HG03442 (cell line): ENCODE results near the gene RAB24.
A peak's percentile ranks its signal among the peaks of the same experiment; 100 is the strongest.
"Not testable (repeated sequence)": the region's sequence is repeated elsewhere in the genome, so short reads cannot be mapped to it uniquely, and the experiment has no call there.

Source experiments
- ATAC-seq: cut with Tn5 transposase; IDR thresholded peaks from one replicate; pipeline ENCODE4 v1.9.1; 2021; ENCODE audit warnings: mild to moderate bottlenecking, moderate library complexity; ENCODE audit not compliant: unreplicated experiment

RAB24 gene

DNA sequence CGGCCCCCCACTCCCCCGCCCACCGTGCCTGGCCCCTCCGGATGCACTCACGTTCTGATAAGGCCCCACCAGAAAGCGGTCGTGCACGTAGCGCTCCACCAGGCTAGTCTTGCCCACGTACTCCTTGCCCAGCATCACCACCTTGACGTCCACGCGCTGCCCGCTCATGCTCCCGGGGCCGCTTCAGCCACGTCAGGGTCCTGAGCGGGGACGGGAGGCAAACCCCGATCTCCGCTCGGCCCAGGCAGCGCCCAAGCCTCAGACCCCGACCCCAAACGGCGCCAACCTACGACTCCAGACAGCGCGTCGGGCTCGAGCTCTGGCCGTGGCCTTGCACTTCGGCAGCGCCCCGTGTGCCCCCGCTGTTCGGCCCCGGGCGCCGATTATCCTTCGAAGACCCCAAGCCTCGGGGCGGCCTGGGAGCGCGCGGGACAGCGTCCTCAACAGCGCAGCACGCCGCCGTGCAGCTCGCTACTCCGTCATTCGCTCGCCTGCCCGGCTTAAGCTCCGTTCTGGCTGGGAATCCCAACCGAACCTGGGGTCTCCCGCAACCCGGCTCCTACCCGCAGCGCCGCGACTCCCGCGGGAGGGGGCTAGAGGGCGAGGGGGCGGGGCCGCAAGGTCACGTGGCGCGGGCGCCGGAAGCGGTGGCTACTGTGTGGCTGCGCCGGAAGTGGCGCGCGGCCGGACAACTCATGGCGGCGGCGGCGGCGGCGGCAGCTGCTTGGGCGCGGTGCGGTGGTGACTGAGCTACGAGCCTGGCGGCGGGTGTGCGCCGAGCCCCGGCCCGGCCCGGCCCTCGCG, at the start of gene RAB24, which contains the start of gene PRELID1:
Gene RAB24, minus strand, starts transcription at position 599 of the 804 bp plus-strand sequence. Its CDS starts 431 bp downstream, at position 168.
Gene PRELID1, plus strand, starts transcription at position 679 of the 804 bp plus-strand sequence. CDS start 187 bp downstream, outside the sequence.
- peak; percentile 48 for ATAC-seq

DNA sequence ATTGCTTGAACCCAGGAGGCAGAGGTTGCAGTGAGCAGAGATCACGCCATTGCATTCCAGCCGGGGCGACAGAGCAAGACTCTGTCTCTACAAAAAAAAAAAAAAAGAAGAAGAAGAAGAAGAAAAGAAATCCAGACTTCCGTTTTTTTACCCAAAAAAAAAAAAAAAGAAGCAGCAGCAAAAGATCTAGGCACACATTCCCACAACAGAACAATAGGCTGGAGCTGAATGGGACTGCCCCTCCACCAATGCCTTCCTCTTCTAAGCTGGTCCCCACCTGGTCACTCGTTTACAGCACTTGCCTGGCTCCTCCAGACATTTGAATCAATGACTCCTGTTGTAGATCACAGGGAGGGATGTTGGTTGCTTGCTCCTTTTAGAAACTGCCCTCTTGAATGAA, 49.6 kb upstream of the RAB24 start:
- ATAC-seq = no peak

DNA sequence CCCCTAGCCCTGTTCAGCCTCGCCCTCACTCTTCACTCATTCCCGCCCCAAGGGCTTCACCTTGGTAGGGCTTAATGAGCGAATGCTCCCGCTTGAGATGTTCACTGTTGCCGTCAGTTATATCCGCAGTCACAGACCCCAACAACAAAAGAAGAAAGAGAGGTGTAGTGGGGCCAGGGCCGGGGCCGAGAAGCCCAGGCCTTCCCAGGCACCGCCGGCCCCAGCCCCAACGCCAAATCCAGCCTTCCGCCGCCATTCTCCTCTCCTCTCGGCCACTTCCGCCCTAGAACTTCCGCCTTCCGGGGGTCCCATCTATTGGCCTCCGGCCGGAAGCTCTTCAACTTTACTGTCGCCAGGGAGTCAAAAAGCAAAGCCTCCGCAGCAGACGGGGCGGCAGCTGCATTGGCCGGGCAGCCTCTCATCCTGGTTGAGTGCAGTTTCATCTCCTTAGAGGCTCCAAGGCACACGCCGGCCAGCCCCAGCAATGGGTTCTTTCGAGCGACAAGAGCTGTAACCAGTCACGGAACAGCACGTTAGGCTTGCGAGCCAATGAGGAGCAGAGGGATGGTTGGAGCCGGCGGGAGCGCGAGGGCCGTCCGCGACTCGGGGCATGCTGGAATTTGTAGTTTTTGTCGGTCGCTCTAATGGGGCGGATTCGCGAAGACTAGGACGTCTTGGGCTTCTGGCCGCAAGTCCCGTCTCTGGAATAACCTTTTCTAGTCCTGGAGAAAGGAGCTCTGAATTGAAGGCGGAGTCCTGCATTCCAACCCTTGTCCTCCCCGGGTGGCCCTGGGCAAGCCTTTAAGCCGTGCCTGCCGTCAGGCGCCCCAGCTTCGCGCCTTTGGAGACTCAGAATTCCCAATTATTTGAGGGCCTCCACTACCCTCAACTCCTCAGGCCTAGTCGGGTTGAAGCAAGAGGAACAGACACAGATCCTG, 48.1 kb upstream of the RAB24 start, which contains the start of gene LMAN2:
Gene LMAN2, minus strand, starts transcription at position 277 of the 938 bp plus-strand sequence. Its CDS starts 21 bp downstream, at position 256.
- peak; percentile 95 for ATAC-seq

DNA sequence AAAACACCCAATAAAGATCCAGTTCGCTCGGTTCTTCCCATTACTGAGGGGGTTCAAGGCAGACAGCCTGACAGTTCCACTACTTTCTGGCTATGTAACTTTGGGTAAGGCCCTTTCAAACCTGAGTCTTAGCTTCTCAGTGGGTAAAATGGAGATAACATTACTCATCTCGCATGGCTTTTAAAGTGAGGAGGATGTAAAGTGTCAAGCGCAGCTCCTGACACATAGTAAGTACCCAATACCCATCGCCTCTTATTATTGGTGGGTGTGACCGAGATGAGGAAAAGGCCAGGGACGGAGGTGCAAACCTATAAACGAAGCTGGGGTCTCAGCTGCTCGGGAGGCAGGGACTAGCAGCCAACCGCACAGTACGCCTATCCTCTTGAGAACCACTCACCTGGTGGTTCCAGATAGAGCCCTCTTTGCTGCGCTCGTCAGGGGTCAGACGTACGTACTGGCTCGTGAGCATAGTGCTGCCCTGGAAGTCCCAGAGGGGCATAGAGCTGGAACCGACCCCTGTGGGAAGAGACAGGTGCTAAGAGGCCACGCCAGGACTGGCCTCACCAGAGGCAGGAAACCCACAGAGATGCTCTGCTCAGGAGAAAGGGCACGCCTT, 47.4 kb upstream of the RAB24 start:
- peak; percentile 11 for ATAC-seq

DNA sequence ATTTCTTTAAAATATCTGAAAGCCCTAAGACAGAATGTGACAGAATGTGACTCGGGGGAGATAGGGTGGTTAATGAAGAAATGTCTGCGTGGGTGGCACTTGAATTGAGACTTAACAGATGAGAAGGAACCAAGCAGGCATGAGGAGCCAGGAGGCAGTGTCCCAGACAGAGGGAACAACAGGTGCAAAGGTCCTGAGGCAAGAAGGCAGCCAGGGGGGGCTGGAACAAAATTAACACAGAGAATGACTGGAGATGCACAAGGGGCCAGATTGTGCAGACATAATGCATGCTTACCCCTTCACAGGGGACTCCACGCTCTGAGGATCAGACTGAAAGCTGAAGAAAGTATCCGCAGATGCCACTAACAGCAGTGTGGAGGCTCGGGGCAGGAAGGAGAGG, 46.2 kb upstream of the RAB24 start:
- no peak for ATAC-seq

DNA sequence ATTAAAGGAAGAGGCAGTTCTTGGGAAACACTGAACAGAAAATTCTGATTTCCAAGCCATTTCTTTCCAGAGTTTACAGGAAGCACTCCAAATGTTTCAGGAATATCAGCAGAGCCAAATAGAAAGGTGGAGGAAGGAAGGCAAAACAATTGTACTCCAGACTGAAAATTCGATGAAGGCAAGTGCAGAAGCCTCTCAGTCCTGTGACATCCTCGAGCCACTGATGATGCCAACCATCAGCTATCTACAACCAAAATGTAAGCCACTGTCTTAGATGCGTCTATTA, 45.8 kb upstream of the RAB24 start:
- no peak for ATAC-seq

DNA sequence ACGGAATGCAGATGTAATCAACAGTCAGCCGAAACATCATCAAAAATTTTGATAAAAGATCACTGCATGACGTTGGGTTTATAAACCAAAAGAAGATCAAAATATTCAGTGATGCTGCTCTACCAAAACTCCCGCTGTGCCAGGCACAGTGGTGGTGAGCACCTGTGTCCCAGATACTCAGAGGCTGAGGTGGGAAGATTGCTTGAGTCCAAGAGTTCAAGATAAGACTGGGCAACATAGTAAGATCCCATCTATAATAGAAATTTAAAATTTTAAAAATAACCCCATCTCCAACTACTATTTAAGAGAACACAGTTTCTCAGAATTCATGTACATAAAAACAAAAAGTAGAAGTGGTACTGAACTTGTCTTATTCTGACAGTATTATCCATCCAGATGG, 44.2 kb upstream of the RAB24 start:
- no peak for ATAC-seq

DNA sequence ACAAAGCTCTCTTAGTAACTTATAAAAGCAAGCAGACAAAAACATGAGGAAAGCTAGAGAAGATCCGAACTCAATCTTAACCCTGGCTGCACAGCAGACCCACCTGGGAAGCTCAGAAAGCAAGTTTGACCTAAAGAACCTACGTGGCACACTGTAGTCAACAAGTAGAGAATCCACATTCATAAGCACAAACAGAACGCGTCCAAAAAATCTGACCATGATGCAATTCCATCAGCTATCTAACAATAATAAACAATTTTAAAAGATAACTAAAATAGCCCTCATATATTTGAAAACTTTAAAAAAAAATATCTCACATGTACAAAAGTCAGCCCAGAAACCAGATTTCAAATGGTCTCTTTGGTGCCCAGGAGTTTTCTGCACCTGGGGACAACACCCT, 43.3 kb upstream of the RAB24 start:
- no peak for ATAC-seq

DNA sequence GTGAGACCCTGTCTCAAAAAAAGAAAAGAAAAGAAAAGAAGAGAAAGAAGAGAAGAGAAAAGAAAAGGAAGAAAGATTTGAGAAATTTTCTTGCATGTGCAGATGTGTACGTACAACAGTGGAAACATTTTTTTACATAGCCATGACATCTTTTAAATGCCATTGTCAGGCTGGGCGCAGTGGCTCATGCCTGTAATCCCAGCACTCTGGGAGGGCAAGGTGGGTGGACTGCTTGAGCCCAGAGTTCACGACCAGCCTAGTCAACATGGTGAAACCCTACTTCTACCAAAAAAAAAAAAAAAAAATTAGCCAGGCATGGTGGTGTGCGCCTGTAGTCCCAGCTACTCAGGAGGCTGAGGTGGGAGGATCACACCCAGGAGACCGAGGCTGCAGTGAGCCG, 41.4 kb upstream of the RAB24 start:
- ATAC-seq = no peak

DNA sequence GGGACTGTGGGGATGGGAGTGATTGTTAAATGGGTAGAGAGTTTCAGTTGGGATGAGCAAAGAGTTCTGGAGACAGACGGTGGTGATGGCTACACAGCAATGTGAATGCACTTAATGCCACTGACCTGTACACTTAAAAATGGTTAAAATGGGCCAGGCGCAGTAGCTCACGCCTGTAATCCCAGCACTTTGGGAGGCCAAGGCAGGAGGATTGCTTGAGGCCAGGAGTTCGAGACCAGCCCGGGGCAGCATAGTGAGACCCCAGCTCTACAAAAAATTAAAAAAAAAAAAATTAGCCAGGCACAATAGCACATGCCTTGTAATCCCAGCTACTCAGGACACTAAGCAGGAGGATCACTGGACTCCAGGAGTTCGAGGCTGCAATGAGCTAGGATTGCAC, 40.3 kb upstream of the RAB24 start:
- no peak for ATAC-seq

DNA sequence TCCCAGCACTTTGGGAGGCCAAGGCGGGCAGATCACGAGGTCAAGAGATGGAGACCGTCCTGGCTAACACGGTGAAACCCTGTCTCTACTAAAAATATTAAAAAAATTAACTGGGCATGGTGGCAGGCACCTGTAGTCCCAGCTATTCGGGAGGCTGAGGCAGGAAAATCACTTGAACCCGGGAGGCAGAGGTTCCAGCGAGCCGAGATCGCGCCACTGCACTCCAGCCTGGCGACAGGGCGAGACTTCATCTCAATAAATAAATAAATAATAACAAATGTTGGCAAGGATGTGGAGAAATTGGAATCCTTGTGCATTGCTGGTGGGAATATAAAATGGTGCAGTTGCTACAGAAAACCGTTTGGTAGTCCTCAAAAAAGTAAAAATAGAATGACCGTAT, 39.5 kb upstream of the RAB24 start:
- not testable (repeated sequence) for ATAC-seq

DNA sequence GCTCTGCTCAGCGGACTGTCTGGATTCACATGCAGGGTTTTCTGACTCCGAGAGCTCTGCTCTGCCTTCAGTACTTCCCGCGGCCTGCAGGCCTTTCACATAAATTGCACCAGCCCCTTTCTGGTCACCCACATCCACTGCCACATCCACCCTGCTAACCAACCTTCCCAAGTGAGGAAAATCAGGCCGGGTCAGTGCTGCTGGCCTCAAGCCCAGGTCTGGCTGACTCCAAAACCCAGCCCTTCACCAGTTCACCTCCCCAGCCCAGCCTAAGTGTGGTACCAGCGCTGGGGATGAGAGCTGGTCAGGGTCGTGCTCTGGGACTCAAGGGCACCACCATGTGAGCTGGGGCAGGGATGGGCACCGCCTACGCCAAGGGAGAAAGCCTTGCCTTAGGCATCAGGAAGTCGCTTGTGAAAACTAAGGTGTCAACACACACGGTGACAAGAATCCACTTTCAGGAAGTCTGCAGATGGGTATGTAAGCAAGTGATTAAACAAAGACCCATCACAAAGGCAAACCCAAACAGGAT, 35.7 kb upstream of the RAB24 start:
- no peak for ATAC-seq

DNA sequence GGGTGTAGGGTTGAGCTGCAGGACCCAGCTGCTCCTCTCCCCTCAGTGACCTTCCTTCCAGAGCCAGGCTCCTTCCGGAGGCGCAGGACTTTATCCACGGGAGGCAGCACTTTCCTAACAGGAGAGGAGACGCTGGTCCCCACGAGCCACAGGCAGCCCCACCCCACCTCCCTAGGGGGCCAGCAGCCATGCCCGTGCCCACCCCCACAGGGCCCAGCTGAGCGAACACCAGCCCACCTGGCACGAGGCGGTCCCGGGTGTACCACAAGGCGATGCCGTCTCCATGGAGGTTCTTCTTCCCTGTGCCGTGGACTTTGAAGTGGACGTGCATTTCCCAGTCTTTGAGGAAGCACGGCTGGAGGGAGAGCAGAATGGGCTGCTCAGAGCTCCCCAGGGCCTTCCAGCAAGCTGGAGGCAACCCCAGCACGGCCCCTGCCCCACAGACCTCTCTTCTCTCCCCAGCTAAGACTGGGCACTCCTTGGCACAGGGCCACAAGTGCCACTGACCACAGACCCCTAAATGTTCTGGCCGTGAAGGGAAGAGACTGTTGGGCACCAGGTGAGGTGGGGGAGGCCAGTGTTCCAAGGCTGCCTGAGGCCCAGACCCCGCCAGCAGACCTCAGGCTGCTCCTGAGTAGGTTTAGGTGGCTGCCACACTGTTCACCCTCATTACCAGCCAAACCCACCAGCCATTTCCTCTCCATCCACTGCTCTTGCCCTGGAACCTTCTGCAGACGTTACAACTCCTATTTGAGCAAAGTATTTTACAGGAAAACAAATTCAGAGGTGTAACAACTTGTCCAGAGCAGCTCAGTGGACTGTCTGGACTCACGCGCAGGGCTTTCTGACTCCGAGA, 35.0 kb upstream of the RAB24 start:
- ATAC-seq = no peak

DNA sequence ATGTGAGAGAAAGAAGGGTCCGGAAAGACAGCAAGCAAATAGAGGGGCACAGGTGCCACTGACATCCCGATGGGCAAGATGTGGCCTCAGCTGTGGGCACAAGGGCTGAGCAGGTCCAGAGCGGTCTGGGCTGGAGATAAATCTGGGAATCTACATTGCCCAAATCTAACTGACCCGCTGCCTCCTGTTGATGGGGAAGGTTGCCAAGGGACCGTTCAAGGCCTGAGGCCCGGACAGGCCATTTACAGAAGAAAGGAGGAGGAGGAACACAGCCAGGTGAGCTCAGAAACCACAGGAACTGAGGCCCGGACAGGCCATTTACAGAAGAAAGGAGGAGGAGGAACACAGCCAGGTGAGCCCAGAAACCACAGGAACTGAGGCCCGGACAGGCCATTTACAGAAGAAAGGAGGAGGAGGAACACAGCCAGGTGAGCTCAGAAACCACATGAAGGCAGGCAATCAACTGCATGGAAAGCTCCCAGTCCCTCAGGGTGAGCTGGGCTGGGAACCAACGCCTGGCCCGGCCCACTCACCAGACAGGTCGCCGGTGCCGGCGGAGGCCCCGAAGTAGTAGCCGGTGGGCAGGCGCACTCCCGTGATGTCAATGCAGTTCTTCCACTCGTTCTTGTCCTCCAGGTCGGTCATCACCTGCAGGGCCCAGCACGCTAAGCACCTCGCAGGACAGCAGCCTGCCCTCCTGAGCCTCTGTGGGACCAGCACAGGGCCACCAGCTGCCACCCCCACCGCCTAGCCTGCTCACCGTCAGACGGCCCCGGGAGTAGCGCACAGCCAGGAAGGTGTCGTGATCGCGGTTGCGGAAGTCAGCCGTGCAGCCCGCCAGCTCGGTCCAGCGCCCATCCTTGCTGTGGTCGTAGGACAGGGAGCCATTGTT, 33.3 kb upstream of the RAB24 start:
- no peak for ATAC-seq

DNA sequence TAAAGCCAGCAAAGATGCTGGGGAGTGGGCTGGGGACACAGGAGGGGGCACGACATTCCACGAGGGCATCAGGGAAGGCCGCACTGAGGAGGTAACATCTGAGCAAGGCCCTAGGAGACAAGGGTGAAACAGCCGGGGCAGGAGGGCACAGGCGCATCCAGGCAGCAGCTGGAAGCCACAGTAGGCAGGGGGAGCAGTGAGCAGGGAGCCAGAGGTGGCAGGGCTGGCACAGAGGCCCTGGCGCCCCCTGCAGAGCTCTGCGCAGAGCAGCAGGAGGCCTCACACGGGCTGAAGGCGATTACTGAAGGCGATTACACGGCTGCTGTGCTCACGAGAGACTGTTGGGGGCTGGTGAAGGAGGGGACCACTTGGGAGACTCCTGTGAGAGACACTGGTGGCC, 32.6 kb upstream of the RAB24 start:
- no peak for ATAC-seq

DNA sequence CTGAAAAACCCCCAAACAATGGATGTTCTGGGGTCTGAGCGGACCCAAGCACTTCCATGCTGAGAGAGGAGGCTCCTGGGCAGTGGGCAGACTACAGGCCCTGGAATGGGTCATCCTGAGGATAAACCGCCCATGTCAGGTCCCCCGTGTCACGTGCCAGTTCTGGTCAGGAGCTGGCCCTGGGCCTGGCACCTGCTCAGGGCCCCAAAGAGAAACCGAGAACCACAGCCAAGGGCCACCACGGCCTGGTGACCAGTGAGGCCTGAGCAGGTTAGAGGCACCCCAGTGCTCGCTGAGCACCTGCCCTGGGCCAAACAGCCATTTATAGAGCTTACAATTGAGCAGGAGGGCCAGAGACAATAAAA, 32.2 kb upstream of the RAB24 start:
- no peak for ATAC-seq

DNA sequence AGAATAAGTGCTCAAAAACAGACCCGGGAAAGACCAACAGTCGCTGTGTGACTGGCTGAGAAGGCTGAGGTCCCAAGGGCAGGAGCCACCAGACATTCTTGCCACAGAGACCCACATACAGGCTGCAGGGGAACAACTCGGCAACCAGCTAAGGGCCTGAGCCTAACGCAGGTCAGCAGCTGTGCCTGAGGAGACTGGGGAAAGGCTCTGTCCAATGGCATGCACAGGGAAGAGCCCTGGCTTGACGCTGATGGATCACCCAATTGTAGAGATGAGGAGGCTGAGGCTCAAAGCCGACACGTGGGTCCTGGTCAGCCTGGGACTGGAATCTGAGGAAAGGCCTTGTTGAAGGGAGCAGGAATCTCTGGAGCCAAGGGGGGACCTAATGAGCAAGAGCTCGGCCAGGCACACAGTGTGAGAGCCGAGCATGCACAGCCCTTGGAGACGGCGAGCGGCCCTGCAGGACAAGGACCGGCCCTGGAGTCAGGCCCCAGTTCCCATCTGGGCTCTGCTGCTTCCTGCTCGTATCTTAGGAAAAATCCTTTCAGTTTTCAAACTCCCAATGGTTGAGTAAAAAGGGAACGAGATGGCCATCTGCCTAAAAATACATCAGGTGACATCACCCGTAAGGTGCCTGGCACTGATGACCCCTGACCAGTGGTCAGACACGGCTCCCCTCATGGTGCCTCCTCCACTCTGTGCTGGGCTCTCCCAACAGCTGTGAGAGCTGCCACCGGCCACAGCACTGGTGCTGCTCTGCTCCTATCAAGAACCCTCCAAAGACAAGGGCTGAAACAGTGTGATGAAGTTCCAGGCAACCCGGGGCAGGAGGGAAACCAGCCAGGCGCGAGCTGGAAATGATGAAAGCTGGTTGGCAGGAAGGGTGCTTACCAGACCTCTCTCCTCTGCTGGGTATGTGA, 31.5 kb upstream of the RAB24 start:
- ATAC-seq = no peak

DNA sequence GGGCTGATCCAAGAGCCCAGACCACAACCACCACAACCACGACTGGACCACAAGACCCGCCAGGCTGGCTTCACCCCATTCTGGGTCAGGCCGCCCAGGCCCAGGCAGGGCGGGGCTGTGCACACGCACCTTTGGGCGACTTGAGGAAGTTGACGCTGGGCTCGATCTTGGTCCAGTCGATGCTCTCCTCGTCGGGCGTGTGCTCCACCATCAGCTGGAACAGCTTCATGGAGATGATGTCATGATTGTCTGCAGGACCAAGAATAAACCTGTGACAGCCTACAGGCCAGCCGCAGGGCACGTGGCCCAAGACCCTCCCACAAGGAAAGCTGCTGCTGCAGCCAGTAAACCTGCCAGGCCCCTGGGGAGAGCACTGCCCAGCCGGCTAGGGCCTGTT, 30.6 kb upstream of the RAB24 start:
- ATAC-seq = no peak
